CD14-positive monocyte (primary cell): ENCODE results near the gene SLC12A7. TPM values are rescaled to one million over a fixed set of nuclear protein-coding genes. Genes with fewer than 3 reads are reported as not detected.
"Not testable (repeated sequence)": the region's sequence is repeated elsewhere in the genome, so short reads cannot be mapped to it uniquely, and the experiment has no call there.

Source experiments
- DNase-seq, 3 donors: peaks; one replicate each; pipeline ENCODE4 v3.0.0-alpha.2; 2011 to 2022
- H2AFZ ChIP-seq: 2 replicates; pipeline ENCODE4 v1.6.0; 2012; ENCODE audit warnings: mild to moderate bottlenecking, low read depth, low read length, inconsistent platforms; ENCODE audit not compliant: insufficient read depth, poor library complexity, severe bottlenecking
- H3K27ac ChIP-seq, 2 donors: 1 replicate in 1 of 2; 2 replicates in 1 of 2; pipeline ENCODE4 v1.5.1; 2012 to 2013; ENCODE audit warnings: low read length in 2 of 2, control low read depth in 1 of 2, inconsistent platforms in 1 of 2, low read depth in 1 of 2, mild to moderate bottlenecking in 1 of 2
- H3K27me3 ChIP-seq, 2 donors: one replicate each; pipeline versions ENCODE4 v1.6.0 to v1.6.1; 2011 to 2013; ENCODE audit warnings: low read length in 2 of 2; ENCODE audit not compliant: control insufficient read depth in 2 of 2, insufficient read depth in 2 of 2
- H3K36me3 ChIP-seq, 2 donors: replicated peaks in 1 of 2; 1 replicate in 1 of 2; 2 replicates in 1 of 2; pipeline versions ENCODE4 v1.5.1 to v1.6.1; 2012 to 2013; ENCODE audit warnings: low read length in 2 of 2, control low read depth in 1 of 2, inconsistent platforms in 1 of 2, mild to moderate bottlenecking in 1 of 2; ENCODE audit not compliant: insufficient read depth in 2 of 2, control insufficient read depth in 1 of 2
- H3K4me1 ChIP-seq, 2 donors: 1 replicate in 1 of 2; 2 replicates in 1 of 2; pipeline versions ENCODE4 v1.5.1 to v1.6.1; 2012 to 2013; ENCODE audit warnings: low read length in 2 of 2, control low read depth in 1 of 2, inconsistent platforms in 1 of 2, mild to moderate bottlenecking in 1 of 2, moderate library complexity in 1 of 2; ENCODE audit not compliant: insufficient read depth in 2 of 2, control insufficient read depth in 1 of 2
- H3K4me2 ChIP-seq: replicated peaks from 2 replicates; pipeline ENCODE3; 2012; ENCODE audit warnings: low read length, moderate library complexity, mild to moderate bottlenecking; ENCODE audit not compliant: poor library complexity, severe bottlenecking; ENCODE audit errors: extremely low read depth
- H3K4me3 ChIP-seq, 3 experiments: fragments of 200-600 bp in 1 of 3; sonication (generic) in 1 of 3; replicated peaks in 1 of 3; 1 replicate in 2 of 3; 2 replicates in 1 of 3; pipeline ENCODE4 v1.5.1; 2011 to 2013; ENCODE audit warnings: low read length in 3 of 3, mild to moderate bottlenecking in 3 of 3, control low read depth in 2 of 3, low read depth in 2 of 3, inconsistent platforms in 1 of 3, moderate library complexity in 1 of 3
- H3K79me2 ChIP-seq: 2 replicates; pipeline ENCODE4 v1.6.0; 2012; ENCODE audit warnings: mild to moderate bottlenecking, control low read depth, inconsistent platforms, low read length, moderate library complexity; ENCODE audit not compliant: insufficient read depth
- H3K9ac ChIP-seq: 2 replicates; pipeline ENCODE4 v1.6.0; 2017; ENCODE audit warnings: low read length, mild to moderate bottlenecking; ENCODE audit not compliant: insufficient read depth, poor library complexity, severe bottlenecking
- H3K9me3 ChIP-seq, 2 donors: replicated peaks in 1 of 2; 1 replicate in 1 of 2; 2 replicates in 1 of 2; pipeline versions ENCODE4 v1.5.1 to v1.6.1; 2012 to 2013; ENCODE audit warnings: low read length in 2 of 2, control low read depth in 1 of 2; ENCODE audit not compliant: control insufficient read depth in 1 of 2, insufficient read depth in 1 of 2
- H4K20me1 ChIP-seq: 2 replicates; pipeline ENCODE4 v1.6.0; 2012; ENCODE audit warnings: mild to moderate bottlenecking, low read length, control low read depth, moderate library complexity; ENCODE audit not compliant: insufficient read depth
- H3K27ac Mint-ChIP-seq, 7 donors: one replicate each; pipeline ENCODE4 v1.8.0; 2020; ENCODE audit warnings: mild to moderate bottlenecking in 7 of 7, mixed read lengths in 7 of 7, moderate library complexity in 6 of 7, inconsistent platforms in 2 of 7
- H3K27me3 Mint-ChIP-seq, 3 donors: one replicate each; pipeline ENCODE4 v1.8.0; 2021 to 2022; ENCODE audit warnings: low read depth in 3 of 3, mild to moderate bottlenecking in 3 of 3, mixed read lengths in 3 of 3, moderate library complexity in 3 of 3, inconsistent platforms in 1 of 3
- H3K36me3 Mint-ChIP-seq, 2 donors: one replicate each; pipeline ENCODE4 v1.8.0; 2020; ENCODE audit warnings: mixed read lengths in 2 of 2, inconsistent platforms in 1 of 2, mild to moderate bottlenecking in 1 of 2
- H3K4me1 Mint-ChIP-seq: one replicate; pipeline ENCODE4 v1.8.0; 2020; ENCODE audit warnings: mild to moderate bottlenecking, mixed read lengths
- H3K4me3 Mint-ChIP-seq, 2 donors: one replicate each; pipeline ENCODE4 v1.8.0; 2020; ENCODE audit warnings: mild to moderate bottlenecking in 2 of 2, mixed read lengths in 2 of 2, moderate library complexity in 1 of 2
- H3K9me3 Mint-ChIP-seq, 7 donors: one replicate each; pipeline ENCODE4 v1.8.0; 2020 to 2022; ENCODE audit warnings: mixed read lengths in 7 of 7, mild to moderate bottlenecking in 6 of 7, moderate library complexity in 6 of 7, inconsistent platforms in 2 of 7
- WGBS: methylation state at CpG from one replicate; pipeline ENCODE4 v1.1.5; 2013; ENCODE audit warnings: missing lambda C conversion rate; ENCODE audit not compliant: insufficient coverage; 5-methylcytosine and 5-hydroxymethylcytosine counted together
- intact Hi-C, 2 donors: fragments of 100-400 bp; cut with micrococcal nuclease; formaldehyde crosslinking; loops; one replicate each; pipeline versions ENCODE4 v1.15.0 to v1.15.1; 2023
- polyA plus RNA-seq, 3 donors: library from polyadenylated mRNA; depleted of rRNA in 1 of 3; unstranded in 2 of 3; stranded (reverse) in 1 of 3; fragments of 300-500 nt in 2 of 3; fragments of >200 nt in 1 of 3; fragmentation: Illumina TruSeq in 2 of 3; gene quantifications; 1 replicate in 2 of 3; 2 replicates in 1 of 3; pipeline ENCODE4 v1.2.3, GENCODE V29; 2012 to 2021
- small RNA-seq: library from RNA; depleted of rRNA; stranded (forward); fragments of <200 nt; gene quantifications from one replicate; pipeline ENCODE3, GENCODE V24; 2012; ENCODE audit warnings: low read depth; ENCODE audit not compliant: insufficient read length
- TF ChIP-seq, protein P1 (sequence below): fragments of 200-600 bp; IDR thresholded peaks from one replicate; pipeline ENCODE4 v1.8.0; 2022; ENCODE audit warnings: antibody characterized with exemption, mild to moderate bottlenecking

SLC12A7 gene
- polyA plus RNA-seq, 3 donors: 8.2 to 31.2 (median 12.5) TPM

DNA sequence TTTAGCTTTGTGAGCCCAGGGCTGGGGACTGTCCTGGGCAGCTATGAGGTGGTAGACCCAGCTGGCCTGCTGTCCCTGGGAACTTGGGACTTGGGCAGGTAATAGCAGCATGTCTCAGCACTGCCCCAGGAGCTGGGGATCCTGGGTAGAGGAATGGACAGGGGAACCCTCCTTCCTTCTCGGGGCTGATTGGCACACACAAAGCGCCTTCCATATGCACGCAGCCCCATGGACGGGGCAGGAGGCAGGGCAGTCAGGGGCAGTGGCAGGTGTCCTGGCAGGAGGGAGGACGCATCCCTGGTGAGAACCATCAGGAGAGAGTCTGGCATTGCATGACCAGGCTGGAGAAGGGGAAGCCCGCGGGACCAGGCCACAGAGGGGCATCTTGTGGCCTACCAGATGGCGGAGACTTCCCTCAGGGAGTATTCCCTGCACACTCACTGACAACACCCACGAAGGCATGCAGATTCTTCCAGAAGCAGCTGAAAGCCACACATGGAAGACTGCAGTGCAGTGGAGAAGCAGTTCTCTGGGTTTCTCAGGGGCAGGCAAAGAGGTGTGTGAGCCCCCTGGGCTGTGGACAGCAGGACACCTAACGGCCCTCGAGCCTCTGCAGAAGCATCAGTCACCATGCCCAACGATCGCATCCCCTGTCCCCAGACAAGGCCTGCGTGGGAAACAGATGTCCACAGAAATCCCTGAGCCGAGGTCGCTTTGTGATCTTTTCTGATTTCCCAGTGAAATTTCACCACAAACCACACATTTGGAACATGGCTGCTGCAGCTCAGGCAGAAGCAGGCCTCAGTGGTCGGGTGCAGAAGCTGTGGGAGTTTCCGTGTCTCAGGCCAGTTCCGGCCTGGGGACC is 110.2 kb downstream of the SLC12A7 start:
- TF ChIP-seq, protein P1, sequence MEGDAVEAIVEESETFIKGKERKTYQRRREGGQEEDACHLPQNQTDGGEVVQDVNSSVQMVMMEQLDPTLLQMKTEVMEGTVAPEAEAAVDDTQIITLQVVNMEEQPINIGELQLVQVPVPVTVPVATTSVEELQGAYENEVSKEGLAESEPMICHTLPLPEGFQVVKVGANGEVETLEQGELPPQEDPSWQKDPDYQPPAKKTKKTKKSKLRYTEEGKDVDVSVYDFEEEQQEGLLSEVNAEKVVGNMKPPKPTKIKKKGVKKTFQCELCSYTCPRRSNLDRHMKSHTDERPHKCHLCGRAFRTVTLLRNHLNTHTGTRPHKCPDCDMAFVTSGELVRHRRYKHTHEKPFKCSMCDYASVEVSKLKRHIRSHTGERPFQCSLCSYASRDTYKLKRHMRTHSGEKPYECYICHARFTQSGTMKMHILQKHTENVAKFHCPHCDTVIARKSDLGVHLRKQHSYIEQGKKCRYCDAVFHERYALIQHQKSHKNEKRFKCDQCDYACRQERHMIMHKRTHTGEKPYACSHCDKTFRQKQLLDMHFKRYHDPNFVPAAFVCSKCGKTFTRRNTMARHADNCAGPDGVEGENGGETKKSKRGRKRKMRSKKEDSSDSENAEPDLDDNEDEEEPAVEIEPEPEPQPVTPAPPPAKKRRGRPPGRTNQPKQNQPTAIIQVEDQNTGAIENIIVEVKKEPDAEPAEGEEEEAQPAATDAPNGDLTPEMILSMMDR: no peak
- peaks cover 6% of the 10 kb centered on the region for H3K4me1 Mint-ChIP-seq
- peaks cover 0 to 6% (median 0%) of the 10 kb centered on the region in 7 donors for H3K9me3 Mint-ChIP-seq
- no peak overlapping the region for H3K9ac ChIP-seq
- H3K27me3 ChIP-seq: peaks cover 13 to 41% of the 10 kb centered on the region in 2 donors
- no peak overlapping the region for H3K27ac ChIP-seq
- no peaks in the 10 kb centered on the region for H3K79me2 ChIP-seq
- H3K27ac Mint-ChIP-seq: no peak overlapping the region
- H3K27me3 Mint-ChIP-seq: peaks cover 29 to 57% (median 35%) of the 10 kb centered on the region in 3 donors
- H3K36me3 ChIP-seq: no peaks in the 10 kb centered on the region
- H3K9me3 ChIP-seq: no peaks in the 10 kb centered on the region
- H3K4me3 Mint-ChIP-seq: no peak overlapping the region
- no peak for DNase-seq
- H3K4me1 ChIP-seq: peaks cover 0 to 4% of the 10 kb centered on the region in 2 donors
- intact Hi-C loops: no loop called here
- no peak overlapping the region for H2AFZ ChIP-seq
- no peaks in the 10 kb centered on the region for H4K20me1 ChIP-seq
- no peak overlapping the region for H3K4me2 ChIP-seq
- no peak overlapping the region for H3K4me3 ChIP-seq
- no peaks in the 10 kb centered on the region for H3K36me3 Mint-ChIP-seq
- 84% methylated on average over 15 of the region's 19 CpGs for WGBS

DNA sequence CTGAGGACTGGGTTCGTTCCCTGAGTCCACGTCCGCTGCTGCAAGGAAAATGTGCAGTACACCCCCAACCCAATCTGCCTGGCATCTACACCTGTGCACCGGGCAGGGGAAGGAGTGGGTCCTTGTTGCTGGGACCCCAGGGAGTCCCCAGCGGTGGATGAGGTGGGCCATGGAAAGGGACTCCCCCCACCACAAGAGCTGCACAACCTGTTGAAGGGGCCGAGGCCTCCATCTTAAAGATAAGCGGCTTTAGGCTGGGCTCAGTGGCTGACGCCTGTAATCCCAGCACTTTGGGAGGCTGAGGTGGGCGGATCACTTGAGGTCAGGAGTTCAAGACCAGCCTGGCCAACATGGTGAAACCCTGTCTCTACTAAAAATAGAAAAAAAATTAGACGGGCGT is 111.0 kb downstream of the SLC12A7 start:
- H3K4me1 Mint-ChIP-seq, H4K20me1 ChIP-seq, H3K4me3 Mint-ChIP-seq, H3K36me3 ChIP-seq, H3K27ac Mint-ChIP-seq, intact Hi-C loops, H3K4me3 ChIP-seq, H3K9me3 Mint-ChIP-seq, H3K9me3 ChIP-seq, DNase-seq, H2AFZ ChIP-seq, H3K4me2 ChIP-seq, H3K36me3 Mint-ChIP-seq, H3K27ac ChIP-seq, H3K79me2 ChIP-seq, H3K9ac ChIP-seq, H3K4me1 ChIP-seq: not testable (repeated sequence)
- WGBS: no CpG with 5 or more reads among the region's 11 CpGs
- H3K27me3 Mint-ChIP-seq: peaks cover 25 to 49% (median 27%) of the 10 kb centered on the region in 3 donors
- H3K27me3 ChIP-seq: peaks cover 11 to 33% of the 10 kb centered on the region in 2 donors

Small RNAs within 50 kb of the gene (small RNA-seq; reads per million reads assigned to genes)
- gene MIR4635: not detected

Other genes with a start within 250 kb of the SLC12A7 start
- 10 to 100 TPM in 1 of 3 donors, 1 to 10 TPM in 2; 5.3 to 22.7 (median 9.3) TPM for gene BRD9, start 219.3 kb downstream of the SLC12A7 start, polyA plus RNA-seq
- gene TRIP13, start 219.2 kb downstream of the SLC12A7 start, polyA plus RNA-seq: 1 to 10 TPM in 1 of 3 donors, under 1 TPM in 1, not detected in 1; 0.24 to 1.2 TPM
- not detected for gene NKD2, start 103.3 kb downstream of the SLC12A7 start, polyA plus RNA-seq
- not detected for gene SLC6A19, start 89.5 kb upstream of the SLC12A7 start, polyA plus RNA-seq
- gene SLC6A18, start 113.3 kb upstream of the SLC12A7 start, polyA plus RNA-seq: not detected
- gene TERT, start 183.0 kb upstream of the SLC12A7 start, polyA plus RNA-seq: not detected
- gene CLPTM1L, start 233.0 kb upstream of the SLC12A7 start, polyA plus RNA-seq: 10 to 100 TPM; 14.1 to 76.2 (median 35.0) TPM